Ishikawa (cell line): ENCODE data around the gene CDH2.
A peak's percentile ranks its signal among the peaks of the same experiment; 100 is the strongest.

Source experiments
- CEBPB ChIP-seq: IDR thresholded peaks from 2 replicates; pipeline ENCODE4 v1.6.1; 2012
- CREB1 ChIP-seq: IDR thresholded peaks from 2 replicates; pipeline ENCODE4 v1.6.1; 2012; ENCODE audit warnings: low read depth
- EGR1 ChIP-seq: IDR thresholded peaks from 2 replicates; pipeline ENCODE4 v1.6.1; 2012
- EP300 ChIP-seq: IDR thresholded peaks from 2 replicates; pipeline ENCODE4 v1.6.1; 2012; ENCODE audit warnings: borderline replicate concordance
- FOXM1 ChIP-seq: IDR thresholded peaks from 2 replicates; pipeline ENCODE4 v1.6.1; 2012; ENCODE audit warnings: low read depth, borderline replicate concordance
- MAX ChIP-seq: IDR thresholded peaks from 2 replicates; pipeline ENCODE4 v1.6.1; 2012
- NFIC ChIP-seq: IDR thresholded peaks from 2 replicates; pipeline ENCODE4 v1.6.1; 2012
- RAD21 ChIP-seq: IDR thresholded peaks from 2 replicates; pipeline ENCODE4 v1.6.1; 2012; ENCODE audit warnings: low read depth
- REST ChIP-seq: IDR thresholded peaks from 2 replicates; pipeline ENCODE4 v1.6.1; 2012; ENCODE audit warnings: low read depth, mild to moderate bottlenecking
- TAF1 ChIP-seq: IDR thresholded peaks from 2 replicates; pipeline ENCODE4 v1.6.1; 2012; ENCODE audit warnings: low read depth, mild to moderate bottlenecking
- TCF12 ChIP-seq: IDR thresholded peaks from 2 replicates; pipeline ENCODE4 v1.6.1; 2012; ENCODE audit warnings: low read depth
- TEAD4 ChIP-seq: IDR thresholded peaks from 2 replicates; pipeline ENCODE4 v1.6.1; 2012
- USF1 ChIP-seq: IDR thresholded peaks from 2 replicates; pipeline ENCODE4 v1.6.1; 2012
- YY1 ChIP-seq: IDR thresholded peaks from 2 replicates; pipeline ENCODE4 v1.6.1; 2012; ENCODE audit warnings: low read depth
- ZBTB7A ChIP-seq: IDR thresholded peaks from 2 replicates; pipeline ENCODE4 v1.6.1; 2012; ENCODE audit warnings: low read depth

CDH2 gene

GRCh38 chr18:28040716-28041115, 136.2 kb downstream of the CDH2 start:
- TF ChIP-seq REST (no peak), MAX (no peak), EP300 (no peak)

GRCh38 chr18:28040211-28040610, 136.7 kb downstream of the CDH2 start:
- TF ChIP-seq CEBPB (no peak), TAF1 (no peak), NFIC (peak; percentile 9; the same call in 1 of the 2 replicates)

GRCh38 chr18:28039691-28040090, 137.2 kb downstream of the CDH2 start:
- TF ChIP-seq TEAD4 (no peak), CEBPB (no peak), ZBTB7A (no peak), EGR1 (no peak), TCF12 (no peak), YY1 (no peak), EP300 (no peak), TAF1 (no peak), CREB1 (no peak), MAX (no peak), RAD21 (no peak), FOXM1 (no peak), NFIC (no peak), USF1 (no peak), REST (no peak)

GRCh38 chr18:28039078-28039477, 137.9 kb downstream of the CDH2 start:
- TF ChIP-seq CREB1 (no peak), YY1 (no peak), RAD21 (no peak), TEAD4 (no peak), MAX (no peak), CEBPB (no peak), EGR1 (no peak), FOXM1 (no peak), REST (no peak), TCF12 (no peak), TAF1 (no peak), ZBTB7A (no peak), EP300 (no peak)

GRCh38 chr18:28036488-28036887, 140.4 kb downstream of the CDH2 start:
- no peak for TF ChIP-seq TEAD4
- no peak for TF ChIP-seq YY1
- TF ChIP-seq ZBTB7A, result no peak
- no peak for TF ChIP-seq EGR1
- no peak for TF ChIP-seq TAF1
- TF ChIP-seq NFIC, result no peak
- no peak for TF ChIP-seq FOXM1
- no peak for TF ChIP-seq REST
- no peak for TF ChIP-seq MAX
- TF ChIP-seq CREB1, result no peak
- no peak for TF ChIP-seq CEBPB
- TF ChIP-seq EP300, result no peak
- no peak for TF ChIP-seq RAD21
- TF ChIP-seq TCF12, result no peak
- no peak for TF ChIP-seq USF1
